Epithelial cell of prostate (primary cell): ENCODE data around the gene SLC16A12.
"Not testable (repeated sequence)": the region's sequence is repeated elsewhere in the genome, so short reads cannot be mapped to it uniquely, and the experiment has no call there.

Experiments used
- DNase-seq: peaks from one replicate; pipeline ENCODE4 v3.0.0-alpha.2; 2011; ENCODE audit warnings: low read depth, low spot score
- H3K27ac ChIP-seq: fragments of 450-650 bp; 2 replicates; pipeline ENCODE4 v1.5.1; 2017; ENCODE audit warnings: mild to moderate bottlenecking

The SLC16A12 gene

GRCh38 chr10:89550509-89550908 is 15.1 kb upstream of the SLC16A12 start:
- no peak overlapping the region for H3K27ac ChIP-seq
- DNase-seq, result no peak

- H3K27ac ChIP-seq, result no peak overlapping the region
- DNase-seq, result no peak
Measured at GRCh38 chr10:89549510-89549909, 14.1 kb upstream of the SLC16A12 start.

- H3K27ac ChIP-seq, result no peak overlapping the region
- DNase-seq, result no peak
Measured at GRCh38 chr10:89548673-89549072, 13.3 kb upstream of the SLC16A12 start.

- no peak for DNase-seq
- no peak overlapping the region for H3K27ac ChIP-seq
Measured at GRCh38 chr10:89547853-89548513, 12.6 kb upstream of the SLC16A12 start.

- DNase-seq, H3K27ac ChIP-seq: not testable (repeated sequence)
Measured at GRCh38 chr10:89546651-89547050, 11.3 kb upstream of the SLC16A12 start.

GRCh38 chr10:89543841-89544240 is 8.4 kb upstream of the SLC16A12 start:
- H3K27ac ChIP-seq, result peak overlapping the region; percentile 19
- DNase-seq, result peak; percentile 29

GRCh38 chr10:89540420-89540949 is 5.1 kb upstream of the SLC16A12 start:
- DNase-seq, result no peak
- H3K27ac ChIP-seq, result no peak overlapping the region

- no peak for DNase-seq
- H3K27ac ChIP-seq, result no peak overlapping the region
Measured at GRCh38 chr10:89537364-89537763, 2.0 kb upstream of the SLC16A12 start.

GRCh38 chr10:89536013-89536354 is 590 bp upstream of the SLC16A12 start:
- no peak for DNase-seq
- H3K27ac ChIP-seq, result no peak overlapping the region

- H3K27ac ChIP-seq, result no peak overlapping the region
- DNase-seq, result no peak
Measured at GRCh38 chr10:89534826-89535166, 598 bp downstream of the SLC16A12 start.

- no peak for DNase-seq
- no peak overlapping the region for H3K27ac ChIP-seq
Measured at GRCh38 chr10:89532476-89532875, 2.9 kb downstream of the SLC16A12 start.

GRCh38 chr10:89531359-89531758 is 4.0 kb downstream of the SLC16A12 start:
- DNase-seq, result no peak
- no peak overlapping the region for H3K27ac ChIP-seq

- H3K27ac ChIP-seq, DNase-seq: not testable (repeated sequence)
Measured at GRCh38 chr10:89529711-89530110, 5.7 kb downstream of the SLC16A12 start.

GRCh38 chr10:89526358-89526757 is 9.0 kb downstream of the SLC16A12 start:
- no peak overlapping the region for H3K27ac ChIP-seq
- no peak for DNase-seq

GRCh38 chr10:89525556-89525955 is 9.8 kb downstream of the SLC16A12 start:
- no peak for DNase-seq
- H3K27ac ChIP-seq, result no peak overlapping the region

- no peak for DNase-seq
- H3K27ac ChIP-seq, result no peak overlapping the region
Measured at GRCh38 chr10:89524279-89524678, 11.1 kb downstream of the SLC16A12 start.

- no peak overlapping the region for H3K27ac ChIP-seq
- DNase-seq, result no peak
Measured at GRCh38 chr10:89523274-89523673, 12.1 kb downstream of the SLC16A12 start.

GRCh38 chr10:89522463-89522862 is 12.9 kb downstream of the SLC16A12 start:
- DNase-seq, result no peak
- no peak overlapping the region for H3K27ac ChIP-seq

- DNase-seq, result no peak
- no peak overlapping the region for H3K27ac ChIP-seq
Measured at GRCh38 chr10:89521368-89521767, 14.0 kb downstream of the SLC16A12 start.

GRCh38 chr10:89520706-89521105 is 14.7 kb downstream of the SLC16A12 start:
- no peak overlapping the region for H3K27ac ChIP-seq
- DNase-seq, result no peak

GRCh38 chr10:89518876-89519842 is 16.2 kb downstream of the SLC16A12 start:
- no peak overlapping the region for H3K27ac ChIP-seq
- DNase-seq, result no peak
